DMS53 (cell line): ENCODE results near the gene RXFP3.
"Not testable (repeated sequence)": the region's sequence is repeated elsewhere in the genome, so short reads cannot be mapped to it uniquely, and the experiment has no call there.

Experiments
- DNase-seq: peaks from one replicate; lab custom pipeline; 2025; lab: John Stamatoyannopoulos, UW

The RXFP3 gene

GRCh38 chr5:33936381-33937016, at the start of gene RXFP3:
RXFP3 (plus strand) TSS chr5:33936386; CDS start chr5:33936741, 355 bp downstream.
- no peak for DNase-seq

- no peak for DNase-seq
Observed at GRCh38 chr5:33887268-33887667, 48.9 kb upstream of the RXFP3 start.

- DNase-seq, result no peak
Observed at GRCh38 chr5:33888587-33888986, 47.6 kb upstream of the RXFP3 start.

GRCh38 chr5:33890131-33891032, 45.8 kb upstream of the RXFP3 start:
- DNase-seq, result no peak

- no peak for DNase-seq
Observed at GRCh38 chr5:33891446-33891787, 44.8 kb upstream of the RXFP3 start.

GRCh38 chr5:33891788-33892619, 44.2 kb upstream of the RXFP3 start, which contains the start of gene ADAMTS12:
ADAMTS12 (minus strand) TSS chr5:33891990; CDS start chr5:33891856, 134 bp downstream.
- no peak for DNase-seq

- no peak for DNase-seq
Observed at GRCh38 chr5:33892620-33893137, 43.5 kb upstream of the RXFP3 start.

- no peak for DNase-seq
Observed at GRCh38 chr5:33894566-33894965, 41.6 kb upstream of the RXFP3 start.

GRCh38 chr5:33901156-33901555, 35.0 kb upstream of the RXFP3 start:
- no peak for DNase-seq

GRCh38 chr5:33903118-33903517, 33.1 kb upstream of the RXFP3 start:
- DNase-seq, result no peak

GRCh38 chr5:33905381-33905780, 30.8 kb upstream of the RXFP3 start:
- DNase-seq, result no peak

- DNase-seq, result peak; percentile 9
Observed at GRCh38 chr5:33906248-33906647, 29.9 kb upstream of the RXFP3 start.

GRCh38 chr5:33914844-33915243, 21.3 kb upstream of the RXFP3 start:
- not testable (repeated sequence) for DNase-seq

GRCh38 chr5:33921002-33921401, 15.2 kb upstream of the RXFP3 start:
- DNase-seq, result no peak

GRCh38 chr5:33925278-33925677, 10.9 kb upstream of the RXFP3 start:
- no peak for DNase-seq

GRCh38 chr5:33927685-33928084, 8.5 kb upstream of the RXFP3 start:
- DNase-seq, result no peak

- DNase-seq, result no peak
Observed at GRCh38 chr5:33928283-33928682, 7.9 kb upstream of the RXFP3 start.

- DNase-seq, result no peak
Observed at GRCh38 chr5:33929925-33930690, 6.1 kb upstream of the RXFP3 start.

GRCh38 chr5:33931136-33931535, 5.0 kb upstream of the RXFP3 start:
- no peak for DNase-seq

GRCh38 chr5:33933723-33934169, 2.4 kb upstream of the RXFP3 start:
- no peak for DNase-seq

GRCh38 chr5:33934176-33934575, 2.0 kb upstream of the RXFP3 start:
- no peak for DNase-seq
